ENCODE results near the gene DHX35. TPM values are rescaled to one million over a fixed set of nuclear protein-coding genes. Genes with fewer than 3 reads are reported as not detected.

DHX35 gene
- total RNA-seq, 4 donors from 2014 or later, result 8.2 to 10.8 (median 9.3) TPM

DNA sequence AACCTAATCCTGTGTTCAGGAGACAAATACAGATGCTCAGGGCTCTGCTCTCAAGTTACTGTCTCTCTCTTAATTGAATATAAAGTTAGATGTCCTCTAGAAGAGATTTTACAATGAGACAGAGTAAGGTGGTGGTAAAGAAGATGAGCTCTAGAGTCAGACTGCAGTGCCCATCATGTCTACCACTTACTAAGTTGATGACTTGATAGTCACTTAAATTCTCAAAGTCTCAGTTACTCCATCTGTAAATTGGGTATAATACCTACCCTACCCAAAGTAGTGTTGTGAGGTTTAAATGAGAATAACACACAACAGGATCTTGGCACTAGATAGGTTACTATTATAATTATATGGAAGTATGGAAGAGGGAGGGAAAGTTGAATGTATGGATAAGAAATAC lies 1.6 kb downstream of the DHX35 start:
- no peaks in the 10 kb centered on the region for H3K27me3 ChIP-seq
- in situ Hi-C loops (cut with MboI; ENCODE audit: low sequenced_read_pairs in 4 of 4), result no loop called here
- H3K27ac ChIP-seq, result no peak overlapping the region
- no peak for DNase-seq
- ATAC-seq, result no peak
- peaks cover 15 to 20% of the 10 kb centered on the region in 2 donors for H3K4me1 ChIP-seq
- no peaks in the 10 kb centered on the region for H3K36me3 ChIP-seq
- intact Hi-C loops (cut with DNase I; ENCODE audit: low total_unique reads), result loop anchor here (2.0 kb wide), 1 partner anchor 37 kb away; the partner anchor contains the start of gene FAM83D
- TF ChIP-seq, protein P1, sequence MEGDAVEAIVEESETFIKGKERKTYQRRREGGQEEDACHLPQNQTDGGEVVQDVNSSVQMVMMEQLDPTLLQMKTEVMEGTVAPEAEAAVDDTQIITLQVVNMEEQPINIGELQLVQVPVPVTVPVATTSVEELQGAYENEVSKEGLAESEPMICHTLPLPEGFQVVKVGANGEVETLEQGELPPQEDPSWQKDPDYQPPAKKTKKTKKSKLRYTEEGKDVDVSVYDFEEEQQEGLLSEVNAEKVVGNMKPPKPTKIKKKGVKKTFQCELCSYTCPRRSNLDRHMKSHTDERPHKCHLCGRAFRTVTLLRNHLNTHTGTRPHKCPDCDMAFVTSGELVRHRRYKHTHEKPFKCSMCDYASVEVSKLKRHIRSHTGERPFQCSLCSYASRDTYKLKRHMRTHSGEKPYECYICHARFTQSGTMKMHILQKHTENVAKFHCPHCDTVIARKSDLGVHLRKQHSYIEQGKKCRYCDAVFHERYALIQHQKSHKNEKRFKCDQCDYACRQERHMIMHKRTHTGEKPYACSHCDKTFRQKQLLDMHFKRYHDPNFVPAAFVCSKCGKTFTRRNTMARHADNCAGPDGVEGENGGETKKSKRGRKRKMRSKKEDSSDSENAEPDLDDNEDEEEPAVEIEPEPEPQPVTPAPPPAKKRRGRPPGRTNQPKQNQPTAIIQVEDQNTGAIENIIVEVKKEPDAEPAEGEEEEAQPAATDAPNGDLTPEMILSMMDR (IDR thresholded peaks at IDR 0.05 in 4 of 5, conservative IDR thresholded peaks at IDR 0.05 in 1 of 5), result no peak
- no peak for TF ChIP-seq POLR2A (IDR thresholded peaks at IDR 0.05)
- no peaks in the 10 kb centered on the region for H3K9me3 ChIP-seq
- H3K4me3 ChIP-seq, result no peak overlapping the region

DNA sequence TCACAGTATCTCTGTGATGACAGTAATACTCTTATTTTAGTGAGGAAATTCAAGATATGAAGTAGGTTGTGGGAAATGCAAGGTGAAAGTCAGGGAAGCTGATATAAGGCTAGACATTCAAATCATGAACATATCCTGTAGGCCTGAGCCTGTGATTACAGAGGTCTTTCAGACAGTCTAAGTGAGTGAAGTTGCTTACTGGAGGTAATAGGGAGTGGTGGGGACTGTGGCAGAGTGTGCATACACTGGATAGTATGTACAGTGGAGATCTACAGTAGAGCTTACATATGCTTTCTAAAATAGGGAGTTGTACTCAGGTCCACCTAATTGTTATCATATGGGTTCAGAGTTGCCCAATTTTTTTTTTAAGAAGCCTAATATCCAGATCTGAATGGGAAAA lies 3.1 kb downstream of the DHX35 start:
- TF ChIP-seq POLR2A (IDR thresholded peaks at IDR 0.05), result no peak
- TF ChIP-seq, protein P1 (IDR thresholded peaks at IDR 0.05 in 4 of 5, conservative IDR thresholded peaks at IDR 0.05 in 1 of 5), result no peak
- no peaks in the 10 kb centered on the region for H3K9me3 ChIP-seq
- peaks cover 15 to 20% of the 10 kb centered on the region in 2 donors for H3K4me1 ChIP-seq
- no peak overlapping the region for H3K4me3 ChIP-seq
- no peaks in the 10 kb centered on the region for H3K27me3 ChIP-seq
- no peak for DNase-seq
- peaks cover 0 to 13% of the 10 kb centered on the region in 2 donors for H3K36me3 ChIP-seq
- intact Hi-C loops (cut with DNase I; ENCODE audit: low total_unique reads), result no loop called here
- ATAC-seq, result no peak
- no peak overlapping the region for H3K27ac ChIP-seq
- in situ Hi-C loops (cut with MboI; ENCODE audit: low sequenced_read_pairs in 4 of 4), result no loop called here

DNA sequence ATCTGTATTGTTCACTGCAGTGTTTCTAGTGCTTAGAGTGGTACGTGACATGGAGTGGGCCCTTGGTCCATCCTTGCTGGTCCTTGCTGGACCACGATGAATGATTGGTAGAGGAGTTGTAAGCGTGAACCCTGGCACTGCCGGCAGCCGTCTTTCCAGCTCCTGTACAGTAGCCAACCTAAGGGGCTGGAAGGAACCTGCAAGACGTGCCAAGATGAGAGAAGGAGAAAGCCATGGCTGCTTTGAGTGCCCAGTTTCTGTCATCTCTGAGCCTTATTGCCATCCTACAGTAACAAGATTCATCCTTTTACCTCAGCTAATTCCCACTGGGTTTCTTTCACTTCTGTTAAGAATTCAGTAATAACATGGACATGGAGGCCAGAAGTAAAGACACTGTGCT lies 5.9 kb downstream of the DHX35 start:
- peaks cover 0 to 28% of the 10 kb centered on the region in 2 donors for H3K36me3 ChIP-seq
- intact Hi-C loops (cut with DNase I; ENCODE audit: low total_unique reads) (no loop called here), in situ Hi-C loops (cut with MboI; ENCODE audit: low sequenced_read_pairs in 4 of 4) (no loop called here)
- ATAC-seq (no peak), DNase-seq (no peak)
- H3K4me3 ChIP-seq, result no peak overlapping the region
- no peaks in the 10 kb centered on the region for H3K27me3 ChIP-seq
- H3K4me1 ChIP-seq, result peaks cover 5 to 7% of the 10 kb centered on the region in 2 donors
- no peaks in the 10 kb centered on the region for H3K9me3 ChIP-seq
- H3K27ac ChIP-seq, result no peak overlapping the region
- TF ChIP-seq POLR2A (IDR thresholded peaks at IDR 0.05), result no peak
- TF ChIP-seq, protein P1 (IDR thresholded peaks at IDR 0.05 in 4 of 5, conservative IDR thresholded peaks at IDR 0.05 in 1 of 5), result no peak

DNA sequence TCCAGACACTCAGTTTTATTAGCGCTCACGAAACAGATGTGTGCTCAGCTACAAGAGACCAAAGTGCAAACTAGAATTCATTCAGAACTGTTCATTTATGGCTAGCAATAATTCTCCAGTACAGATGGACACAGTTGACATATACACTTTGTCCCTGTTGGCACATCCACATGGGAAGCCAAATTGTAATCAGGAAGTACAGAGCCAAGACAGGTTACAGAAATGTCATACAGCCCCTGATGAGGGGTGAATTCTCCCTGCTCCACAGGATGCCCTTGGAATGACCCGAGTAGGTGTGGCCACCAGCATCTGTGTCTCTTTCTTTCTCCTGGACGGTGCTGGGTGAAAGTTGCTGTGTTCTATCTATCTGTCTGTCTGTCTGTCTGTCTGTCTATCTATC lies 7.6 kb downstream of the DHX35 start:
- H3K27ac ChIP-seq, result no peak overlapping the region
- H3K4me3 ChIP-seq, result no peak overlapping the region
- intact Hi-C loops (cut with DNase I; ENCODE audit: low total_unique reads) (no loop called here), in situ Hi-C loops (cut with MboI; ENCODE audit: low sequenced_read_pairs in 4 of 4) (no loop called here)
- TF ChIP-seq, protein P1 (IDR thresholded peaks at IDR 0.05 in 4 of 5, conservative IDR thresholded peaks at IDR 0.05 in 1 of 5), result no peak
- TF ChIP-seq POLR2A (IDR thresholded peaks at IDR 0.05), result no peak
- peaks cover 0 to 30% of the 10 kb centered on the region in 2 donors for H3K36me3 ChIP-seq
- no peaks in the 10 kb centered on the region for H3K9me3 ChIP-seq
- H3K27me3 ChIP-seq, result no peaks in the 10 kb centered on the region
- no peak for DNase-seq
- no peak for ATAC-seq
- no peaks in the 10 kb centered on the region for H3K4me1 ChIP-seq

DNA sequence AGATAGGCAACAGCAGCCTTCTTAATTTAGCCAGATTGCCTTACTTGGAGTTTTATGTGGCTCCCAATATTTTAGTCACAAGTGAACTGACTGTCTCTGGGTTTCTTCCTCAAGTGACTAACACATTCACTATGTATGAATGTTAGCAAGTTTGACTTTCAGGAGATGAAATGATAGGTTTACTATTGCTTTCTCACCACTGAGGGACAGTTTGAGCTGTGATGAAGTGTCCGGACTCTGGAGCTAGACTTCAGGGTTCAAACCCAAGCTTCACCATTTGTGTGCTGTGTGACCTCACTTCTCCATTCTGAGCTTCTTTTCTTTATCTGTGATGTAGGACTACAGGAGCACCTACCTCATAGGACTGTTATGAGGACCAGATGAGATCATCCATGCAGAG lies 8.2 kb downstream of the DHX35 start:
- peaks cover 0 to 34% of the 10 kb centered on the region in 2 donors for H3K36me3 ChIP-seq
- H3K27ac ChIP-seq, result no peak overlapping the region
- in situ Hi-C loops (cut with MboI; ENCODE audit: low sequenced_read_pairs in 4 of 4), result no loop called here

More for the DNA sequence above, 8.2 kb downstream of the DHX35 start:
- no peak for DNase-seq
- no peak overlapping the region for H3K4me3 ChIP-seq
- no peak for ATAC-seq
- intact Hi-C loops (cut with DNase I; ENCODE audit: low total_unique reads), result no loop called here
- no peaks in the 10 kb centered on the region for H3K27me3 ChIP-seq
- no peaks in the 10 kb centered on the region for H3K4me1 ChIP-seq
- H3K9me3 ChIP-seq, result no peaks in the 10 kb centered on the region
- TF ChIP-seq POLR2A (IDR thresholded peaks at IDR 0.05), result no peak
- TF ChIP-seq, protein P1 (IDR thresholded peaks at IDR 0.05 in 4 of 5, conservative IDR thresholded peaks at IDR 0.05 in 1 of 5), result no peak

Measured in gastrocnemius medialis (tissue), 4 donors.